K562 (cell line): ENCODE results near the gene EXTL1. TPM values are rescaled to one million over a fixed set of nuclear protein-coding genes. Genes with fewer than 3 reads are reported as not detected.

Experiments used
- ARID3B ChIP-seq: fragments of 250-450 bp; sonication (Bioruptor Pico); IDR thresholded peaks from 2 replicates; pipeline ENCODE4 v1.4.0; 2020; ENCODE audit warnings: borderline replicate concordance
- ATF2 ChIP-seq: sonication (generic); formaldehyde crosslinking; IDR thresholded peaks from 2 replicates; pipeline ENCODE4 v1.8.1; 2022; ENCODE audit warnings: missing genetic modification reagents
- CHCHD3 ChIP-seq: fragments of 250-450 bp; sonication (Bioruptor Pico); IDR thresholded peaks from 2 replicates; pipeline ENCODE4 v2.1.2; 2022; ENCODE audit warnings: mild to moderate bottlenecking
- KAT7 ChIP-seq: sonication (generic); formaldehyde crosslinking; IDR thresholded peaks from 2 replicates; pipeline ENCODE4 v1.8.0; 2022; ENCODE audit warnings: missing genetic modification reagents, mild to moderate bottlenecking, borderline replicate concordance
- MAFK ChIP-seq: IDR thresholded peaks from 2 replicates; pipeline ENCODE4 v1.6.1; 2011; ENCODE audit warnings: low read length, improper control_type of control experiment
- MTA1 ChIP-seq: fragments of 450-650 bp; IDR thresholded peaks from 2 replicates; pipeline ENCODE4 v1.6.1; 2017; ENCODE audit warnings: borderline replicate concordance
- NELFE ChIP-seq: IDR thresholded peaks from 2 replicates; pipeline ENCODE4 v1.6.1; 2011; ENCODE audit warnings: mild to moderate bottlenecking; ENCODE audit not compliant: insufficient read depth, insufficient read length
- NFYB ChIP-seq: IDR thresholded peaks from 2 replicates; pipeline ENCODE4 v1.6.1; 2011; ENCODE audit warnings: mild to moderate bottlenecking, moderate library complexity; ENCODE audit not compliant: insufficient read length; ENCODE audit errors: extremely low read depth
- NR2F6 ChIP-seq: fragments of 450-650 bp; formaldehyde crosslinking; IDR thresholded peaks from 2 replicates; pipeline ENCODE4 v1.4.0; 2020; ENCODE audit warnings: mild to moderate bottlenecking
- PHTF2 ChIP-seq: fragments of 250-450 bp; sonication (Bioruptor Pico); IDR thresholded peaks from 2 replicates; pipeline ENCODE4 v1.5.0; 2021; ENCODE audit warnings: mild to moderate bottlenecking
- RNF219 ChIP-seq: fragments of 250-450 bp; sonication (Bioruptor Pico); IDR thresholded peaks from 2 replicates; pipeline ENCODE4 v1.5.0; 2022; ENCODE audit warnings: mild to moderate bottlenecking
- RUNX1 ChIP-seq: sonication (generic); IDR thresholded peaks from 2 replicates; pipeline ENCODE4 v1.6.1; 2016; ENCODE audit warnings: antibody characterized with exemption, low read depth
- STAT5B ChIP-seq: fragments of 250-450 bp; sonication (Bioruptor Pico); IDR thresholded peaks from 2 replicates; pipeline ENCODE4 v1.8.0; 2021; ENCODE audit warnings: mild to moderate bottlenecking, inconsistent platforms
- TAF1 ChIP-seq: IDR thresholded peaks from 2 replicates; pipeline ENCODE4 v1.6.1; 2011; ENCODE audit warnings: mild to moderate bottlenecking, low read length, moderate library complexity; ENCODE audit not compliant: insufficient read depth, control insufficient read depth, severe bottlenecking; ENCODE audit errors: extremely low read depth
- TCF15 ChIP-seq: fragments of 250-450 bp; sonication (Bioruptor Pico); IDR thresholded peaks from 2 replicates; pipeline ENCODE4 v1.8.0; 2022; ENCODE audit warnings: moderate library complexity, mild to moderate bottlenecking, inconsistent platforms
- TSC22D4 ChIP-seq: fragments of 450-650 bp; IDR thresholded peaks from 2 replicates; pipeline ENCODE4 v1.6.1; 2016; ENCODE audit warnings: missing genetic modification characterization, missing biosample characterization, control low read depth
- XRCC4 ChIP-seq: IDR thresholded peaks from one replicate; pipeline ENCODE4 v1.6.1; 2011; ENCODE audit not compliant: insufficient read depth, insufficient read length; ENCODE audit errors: extremely low read depth
- ZNF263 ChIP-seq: sonication (generic); formaldehyde crosslinking; IDR thresholded peaks from 2 replicates; pipeline ENCODE4 v1.8.0; 2022; ENCODE audit warnings: mild to moderate bottlenecking, missing genetic modification reagents, borderline replicate concordance
- ZNF449 ChIP-seq: fragments of 250-450 bp; sonication (Bioruptor Pico); IDR thresholded peaks from 2 replicates; pipeline ENCODE4 v1.8.0; 2022; ENCODE audit warnings: moderate library complexity, mild to moderate bottlenecking, inconsistent platforms
- ZNF589 ChIP-seq: fragments of 200-800 bp; sonication (Bioruptor generic); IDR thresholded peaks from 2 replicates; pipeline ENCODE4 v1.6.1; 2016; ENCODE audit warnings: low read depth, missing genetic modification characterization, missing compliant biosample characterization
- ZNF75A ChIP-seq: fragments of 450-650 bp; formaldehyde crosslinking; IDR thresholded peaks from 2 replicates; pipeline ENCODE4 v1.4.0; 2020; ENCODE audit warnings: mild to moderate bottlenecking
- ZZZ3 ChIP-seq: fragments of 450-650 bp; IDR thresholded peaks from 2 replicates; pipeline ENCODE4 v1.6.1; 2016; ENCODE audit warnings: antibody characterized with exemption, mild to moderate bottlenecking, moderate library complexity
- polyA plus RNA-seq, 8 experiments: library from polyadenylated mRNA; depleted of rRNA in 4 of 8; stranded (reverse) in 5 of 8; unstranded in 3 of 8; fragments of >200 nt; fragmentation: Nextera tagmentation in 2 of 8; fragmentation: Illumina TruSeq in 1 of 8; extraction: Ambion mirVana in 2 of 8; extraction: Trizol in 1 of 8; gene quantifications; 2 replicates each; pipeline versions ENCODE4 v1.2.1 to v1.2.3, GENCODE V29; 2011 to 2014; ENCODE audit warnings: inconsistent platforms in 1 of 8, missing spikeins in 1 of 8
- total RNA-seq, 7 experiments: library from RNA; depleted of rRNA in 6 of 7; stranded (reverse); fragments of >200 nt in 6 of 7; fragmentation: Illumina TruSeq in 2 of 7; extraction: Trizol in 2 of 7; gene quantifications; 2 replicates each; pipeline versions ENCODE4 v1.2.1 to v1.2.3, GENCODE V29; 2011 to 2021; ENCODE audit warnings: low replicate concordance in 1 of 7

Gene EXTL1
- total and polyA plus RNA-seq, 9 of the 15 experiments (the other 6 are each of a cell fraction or from before 2014, with no cell fraction given), result 0.04 to 0.23 (median 0.08) TPM; not detected in 3

GRCh38 chr1:26070296-26070962, 48.9 kb downstream of the EXTL1 start (continued):
- TF ChIP-seq ATF2 (no peak), CHCHD3 (CRISPR knock-in tag) (no peak), ZNF589 (CRISPR knock-in tag) (peak; percentile 98), ZZZ3 (no peak), NFYB (no peak), PHTF2 (CRISPR knock-in tag) (no peak), MTA1 (peak; percentile 81; the same call in 1 of the 2 replicates), ARID3B (CRISPR knock-in tag) (no peak), NR2F6 (CRISPR knock-in tag) (no peak), NELFE (no peak), KAT7 (CRISPR knock-in tag) (no peak), TSC22D4 (tag) (no peak), MAFK (peak; percentile 52), RUNX1 (no peak; the same call in 1 of the 2 replicates), STAT5B (CRISPR knock-in tag) (0 out of 2 replicates have a peak, but pooled peaks have one; percentile 26), ZNF449 (CRISPR knock-in tag) (no peak), TAF1 (peak; percentile 47), TCF15 (CRISPR knock-in tag) (peak; percentile 52; the same call in 1 of the 2 replicates), ZNF75A (no peak), RNF219 (no peak), XRCC4 (no peak), ZNF263 (CRISPR knock-in tag) (peak; percentile 71; the same call in 1 of the 2 replicates)
